SK-N-SH treated with all-trans-retinoic acid at 6 μM for 48 hours (cell line): Measurements from ENCODE around the gene KLHL40.

ENCODE experiments used
- ATAC-seq: fragments of 200-7000 bp; cut with Tn5 transposase; 3 replicates; pipeline ENCODE4 v1.9.1; 2020; ENCODE audit warnings: mild to moderate bottlenecking, moderate library complexity
- CREB5 ChIP-seq: fragments of 250-450 bp; sonication (Bioruptor Pico); IDR thresholded peaks from 2 replicates; pipeline ENCODE4 v1.5.1; 2020; ENCODE audit warnings: low read depth, mild to moderate bottlenecking, moderate library complexity
- CSDC2 ChIP-seq: fragments of 250-450 bp; sonication (Bioruptor Pico); IDR thresholded peaks from 2 replicates; pipeline ENCODE4 v1.5.0; 2020; ENCODE audit warnings: mild to moderate bottlenecking, moderate library complexity
- CSRNP3 ChIP-seq: fragments of 250-450 bp; sonication (Bioruptor Pico); IDR thresholded peaks from 2 replicates; pipeline ENCODE4 v1.5.1; 2021; ENCODE audit warnings: mild to moderate bottlenecking, moderate library complexity
- ESRRG ChIP-seq: fragments of 250-450 bp; sonication (Bioruptor Pico); IDR thresholded peaks from 2 replicates; pipeline ENCODE4 v1.6.1; 2021; ENCODE audit warnings: mild to moderate bottlenecking
- GLIS3 ChIP-seq: fragments of 250-450 bp; sonication (Bioruptor Pico); IDR thresholded peaks from 2 replicates; pipeline ENCODE4 v1.5.0; 2020; ENCODE audit warnings: mild to moderate bottlenecking, moderate library complexity
- ISL1 ChIP-seq: fragments of 250-450 bp; sonication (Bioruptor Pico); IDR thresholded peaks from 2 replicates; pipeline ENCODE4 v2.1.2; 2022; ENCODE audit warnings: mild to moderate bottlenecking, moderate library complexity
- OSR1 ChIP-seq: fragments of 250-450 bp; sonication (Bioruptor Pico); IDR thresholded peaks from 2 replicates; pipeline ENCODE4 v1.8.0; 2022; ENCODE audit warnings: moderate library complexity, mild to moderate bottlenecking, inconsistent platforms
- PATZ1 ChIP-seq: fragments of 250-450 bp; sonication (Bioruptor Pico); IDR thresholded peaks from 2 replicates; pipeline ENCODE4 v1.8.0; 2020; ENCODE audit warnings: mild to moderate bottlenecking, moderate library complexity, borderline replicate concordance
- PPARA ChIP-seq: fragments of 250-450 bp; sonication (Bioruptor Pico); IDR thresholded peaks from 2 replicates; pipeline ENCODE4 v1.5.0; 2020; ENCODE audit warnings: mild to moderate bottlenecking, borderline replicate concordance
- RARB ChIP-seq: fragments of 250-450 bp; sonication (Bioruptor Pico); IDR thresholded peaks from 2 replicates; pipeline ENCODE4 v1.8.0; 2021; ENCODE audit warnings: mild to moderate bottlenecking, moderate library complexity
- SNAI2 ChIP-seq: fragments of 250-450 bp; sonication (Bioruptor Pico); IDR thresholded peaks from 2 replicates; pipeline ENCODE4 v1.5.0; 2020; ENCODE audit warnings: mild to moderate bottlenecking, moderate library complexity
- TCF4 ChIP-seq: fragments of 250-450 bp; sonication (Bioruptor Pico); IDR thresholded peaks from 2 replicates; pipeline ENCODE4 v1.8.0; 2021; ENCODE audit warnings: mild to moderate bottlenecking, moderate library complexity, borderline replicate concordance
- TSHZ2 ChIP-seq: fragments of 250-450 bp; sonication (Bioruptor Pico); IDR thresholded peaks from 2 replicates; pipeline ENCODE4 v1.5.0; 2020; ENCODE audit warnings: mild to moderate bottlenecking, moderate library complexity
- ZC3H10 ChIP-seq: fragments of 250-450 bp; sonication (Bioruptor Pico); IDR thresholded peaks from 2 replicates; pipeline ENCODE4 v1.5.1; 2021; ENCODE audit warnings: mild to moderate bottlenecking, moderate library complexity
- ZFP3 ChIP-seq: fragments of 250-450 bp; sonication (Bioruptor Pico); IDR thresholded peaks from 2 replicates; pipeline ENCODE4 v1.5.0; 2020; ENCODE audit warnings: mild to moderate bottlenecking, moderate library complexity
- ZFP30 ChIP-seq: fragments of 450-650 bp; formaldehyde crosslinking; IDR thresholded peaks from 2 replicates; pipeline ENCODE4 v1.5.0; 2022; ENCODE audit warnings: mild to moderate bottlenecking, moderate library complexity
- ZNF70 ChIP-seq: fragments of 450-650 bp; formaldehyde crosslinking; IDR thresholded peaks from 2 replicates; pipeline ENCODE4 v1.5.0; 2020; ENCODE audit warnings: mild to moderate bottlenecking, moderate library complexity
- ZNF8 ChIP-seq: fragments of 450-650 bp; formaldehyde crosslinking; IDR thresholded peaks from 2 replicates; pipeline ENCODE4 v1.5.0; 2020; ENCODE audit warnings: mild to moderate bottlenecking, moderate library complexity
- TF ChIP-seq, protein P1 (sequence below): fragments of 250-450 bp; sonication (Bioruptor Pico); IDR thresholded peaks from 2 replicates; pipeline ENCODE4 v1.8.0; 2021; ENCODE audit warnings: low read depth, mild to moderate bottlenecking, moderate library complexity, borderline replicate concordance

The KLHL40 gene

DNA sequence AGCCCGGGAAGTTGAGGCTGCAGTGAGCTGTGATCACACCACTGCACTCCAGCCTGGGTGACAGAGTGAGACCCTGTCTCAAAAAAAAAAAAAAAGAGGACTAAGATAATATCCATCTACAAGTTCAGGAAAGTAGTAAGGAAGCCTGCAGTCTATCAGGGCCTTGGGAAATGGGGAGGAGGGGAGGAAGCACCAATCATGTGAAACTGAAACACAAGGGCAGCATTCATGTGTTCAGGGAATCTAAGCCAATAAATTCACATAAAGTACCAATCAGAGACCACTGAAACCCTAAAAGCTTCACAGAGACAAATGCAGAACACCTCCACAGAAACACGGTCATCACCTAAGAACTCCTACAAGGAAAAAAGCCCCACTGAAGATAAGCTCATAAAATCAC, 40.1 kb downstream of the KLHL40 start:
- no peak for ATAC-seq
- TF ChIP-seq CSDC2 (CRISPR knock-in tag) (no peak), PATZ1 (CRISPR knock-in tag) (no peak), ZFP3 (CRISPR knock-in tag) (no peak), TSHZ2 (CRISPR knock-in tag) (no peak), ZNF8 (no peak), ZC3H10 (CRISPR knock-in tag) (no peak), PPARA (CRISPR knock-in tag) (no peak), SNAI2 (CRISPR knock-in tag) (no peak), RARB (CRISPR knock-in tag) (no peak), ZNF70 (CRISPR knock-in tag) (no peak), ISL1 (CRISPR knock-in tag) (no peak), CREB5 (CRISPR knock-in tag) (no peak), CSRNP3 (no peak)
- TF ChIP-seq, all 23 proteins: peak for 0

GRCh38 chr3:42728056-42728455, 42.7 kb downstream of the KLHL40 start:
- TF ChIP-seq ESRRG (CRISPR knock-in tag): no peak
- no peak for TF ChIP-seq TCF4 (CRISPR knock-in tag)
- TF ChIP-seq, protein P1, sequence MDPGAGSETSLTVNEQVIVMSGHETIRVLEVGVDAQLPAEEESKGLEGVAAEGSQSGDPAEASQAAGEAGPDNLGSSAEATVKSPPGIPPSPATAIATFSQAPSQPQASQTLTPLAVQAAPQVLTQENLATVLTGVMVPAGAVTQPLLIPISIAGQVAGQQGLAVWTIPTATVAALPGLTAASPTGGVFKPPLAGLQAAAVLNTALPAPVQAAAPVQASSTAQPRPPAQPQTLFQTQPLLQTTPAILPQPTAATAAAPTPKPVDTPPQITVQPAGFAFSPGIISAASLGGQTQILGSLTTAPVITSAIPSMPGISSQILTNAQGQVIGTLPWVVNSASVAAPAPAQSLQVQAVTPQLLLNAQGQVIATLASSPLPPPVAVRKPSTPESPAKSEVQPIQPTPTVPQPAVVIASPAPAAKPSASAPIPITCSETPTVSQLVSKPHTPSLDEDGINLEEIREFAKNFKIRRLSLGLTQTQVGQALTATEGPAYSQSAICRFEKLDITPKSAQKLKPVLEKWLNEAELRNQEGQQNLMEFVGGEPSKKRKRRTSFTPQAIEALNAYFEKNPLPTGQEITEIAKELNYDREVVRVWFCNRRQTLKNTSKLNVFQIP: no peak
- TF ChIP-seq TSHZ2 (CRISPR knock-in tag): no peak
- no peak for TF ChIP-seq PPARA (CRISPR knock-in tag)
- no peak for TF ChIP-seq ISL1 (CRISPR knock-in tag)
- no peak for TF ChIP-seq RARB (CRISPR knock-in tag)
- no peak for TF ChIP-seq GLIS3
- no peak for TF ChIP-seq ZFP30 (CRISPR knock-in tag)
- TF ChIP-seq CSDC2 (CRISPR knock-in tag): no peak
- TF ChIP-seq SNAI2 (CRISPR knock-in tag): no peak
- TF ChIP-seq OSR1 (CRISPR knock-in tag): no peak
- no peak for ATAC-seq
